ENCODE measurements around the gene MYO9B. TPM values are rescaled to one million over a fixed set of nuclear protein-coding genes. Genes with fewer than 3 reads are reported as not detected.

MYO9B gene
- total and polyA plus RNA-seq, 4 donors = 44.3 to 121 (median 97.2) TPM

- Histone ChIP-seq H3K4me1 (ENCODE audit: control insufficient read depth in 5 of 5, insufficient read depth in 5 of 5, low read length in 5 of 5) (peaks cover 0 to 5% (median 0%) of the 10 kb centered on the region in 5 donors), H3K27me3 (ENCODE audit: control insufficient read depth in 3 of 3, insufficient read depth in 3 of 3, low read length in 2 of 3) (no peaks in the 10 kb centered on the region), H3K9ac (ENCODE audit: insufficient read depth in 1 of 2, low read length in 2 of 2) (peak within 1 kb of the TSS in 1 of 2 donors; percentile 25), H3K4me3 (peak within 1 kb of the TSS; percentile 60), H3K36me3 (ENCODE audit: control insufficient read depth in 4 of 4, insufficient read depth in 4 of 4, low read length in 4 of 4) (peaks cover 0 to 5% (median 2%) of the 10 kb centered on the region in 4 donors), H3K27ac (ENCODE audit: low read depth in 1 of 2, low read length in 1 of 2) (peak within 1 kb of the TSS; percentile 87 to 97), H3K9me3 (ENCODE audit: control insufficient read depth in 4 of 4, insufficient read depth in 3 of 4, low read length in 3 of 4) (no peaks in the 10 kb centered on the region)
- TF ChIP-seq, protein P1, sequence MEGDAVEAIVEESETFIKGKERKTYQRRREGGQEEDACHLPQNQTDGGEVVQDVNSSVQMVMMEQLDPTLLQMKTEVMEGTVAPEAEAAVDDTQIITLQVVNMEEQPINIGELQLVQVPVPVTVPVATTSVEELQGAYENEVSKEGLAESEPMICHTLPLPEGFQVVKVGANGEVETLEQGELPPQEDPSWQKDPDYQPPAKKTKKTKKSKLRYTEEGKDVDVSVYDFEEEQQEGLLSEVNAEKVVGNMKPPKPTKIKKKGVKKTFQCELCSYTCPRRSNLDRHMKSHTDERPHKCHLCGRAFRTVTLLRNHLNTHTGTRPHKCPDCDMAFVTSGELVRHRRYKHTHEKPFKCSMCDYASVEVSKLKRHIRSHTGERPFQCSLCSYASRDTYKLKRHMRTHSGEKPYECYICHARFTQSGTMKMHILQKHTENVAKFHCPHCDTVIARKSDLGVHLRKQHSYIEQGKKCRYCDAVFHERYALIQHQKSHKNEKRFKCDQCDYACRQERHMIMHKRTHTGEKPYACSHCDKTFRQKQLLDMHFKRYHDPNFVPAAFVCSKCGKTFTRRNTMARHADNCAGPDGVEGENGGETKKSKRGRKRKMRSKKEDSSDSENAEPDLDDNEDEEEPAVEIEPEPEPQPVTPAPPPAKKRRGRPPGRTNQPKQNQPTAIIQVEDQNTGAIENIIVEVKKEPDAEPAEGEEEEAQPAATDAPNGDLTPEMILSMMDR (IDR thresholded peaks at IDR 0.05; ENCODE audit: control extremely low read depth, extremely low read depth) = peak; percentile 1
- DNase-seq = peak; percentile 98 to 99 (median 99)
- ATAC-seq (ENCODE audit: insufficient read depth, low FRiP score) = peak; percentile 97
- 0 to 1% methylated on average over 78 to 90 of the region's 90 CpGs for WGBS, 2 donors
Measured at GRCh38 chr19:17226002-17226933, 150.7 kb downstream of the MYO9B start, which contains the start of gene OCEL1. Gene OCEL1 (plus strand): TSS chr19:17226226. CDS start chr19:17226248, 22 bp downstream.

- H3K4me3 ChIP-seq = no peak overlapping the region
- peaks cover 0 to 15% (median 3%) of the 10 kb centered on the region in 4 donors for H3K36me3 ChIP-seq (ENCODE audit: control insufficient read depth in 4 of 4, insufficient read depth in 4 of 4, low read length in 4 of 4)
- TF ChIP-seq, protein P1 (IDR thresholded peaks at IDR 0.05; ENCODE audit: control extremely low read depth, extremely low read depth) = no peak
- no peaks in the 10 kb centered on the region for H3K9me3 ChIP-seq (ENCODE audit: control insufficient read depth in 4 of 4, insufficient read depth in 3 of 4, low read length in 3 of 4)
- no peak overlapping the region for H3K27ac ChIP-seq (ENCODE audit: low read depth in 1 of 2, low read length in 1 of 2)
- no peak for ATAC-seq (ENCODE audit: insufficient read depth, low FRiP score)
- 81 to 88% methylated on average over 13 of the region's 13 CpGs for WGBS, 2 donors
- H3K27me3 ChIP-seq (ENCODE audit: control insufficient read depth in 3 of 3, insufficient read depth in 3 of 3, low read length in 2 of 3) = no peaks in the 10 kb centered on the region
- H3K4me1 ChIP-seq (ENCODE audit: control insufficient read depth in 5 of 5, insufficient read depth in 5 of 5, low read length in 5 of 5) = peaks cover 0 to 5% (median 0%) of the 10 kb centered on the region in 5 donors
- no peak for DNase-seq
- H3K9ac ChIP-seq (ENCODE audit: insufficient read depth in 1 of 2, low read length in 2 of 2) = no peak overlapping the region
Measured at GRCh38 chr19:17227798-17228367, 152.3 kb downstream of the MYO9B start.

DNA sequence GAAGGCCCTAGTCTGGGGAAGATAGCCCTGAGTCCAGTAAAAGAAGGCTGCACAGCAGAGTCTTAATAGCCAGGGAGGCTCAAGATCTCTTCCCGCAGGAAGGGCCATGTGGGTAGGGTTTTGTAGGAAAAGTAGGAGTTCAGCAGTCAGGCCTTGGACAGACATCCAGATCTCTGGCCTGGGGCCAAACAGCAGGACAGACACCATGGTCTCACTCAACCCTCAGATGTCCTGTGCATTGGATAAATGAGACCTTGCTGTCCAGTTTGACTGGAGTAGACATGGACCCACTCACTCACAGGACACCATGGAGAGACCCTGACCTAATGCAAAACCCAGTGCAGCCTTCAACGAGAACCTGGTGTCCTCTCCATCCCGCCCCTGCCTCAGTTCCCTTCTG lies 154.3 kb downstream of the MYO9B start:
- Histone ChIP-seq H3K27ac (ENCODE audit: low read depth in 1 of 2, low read length in 1 of 2) (no peak overlapping the region), H3K9me3 (ENCODE audit: control insufficient read depth in 4 of 4, insufficient read depth in 3 of 4, low read length in 3 of 4) (no peaks in the 10 kb centered on the region), H3K27me3 (ENCODE audit: control insufficient read depth in 3 of 3, insufficient read depth in 3 of 3, low read length in 2 of 3) (no peaks in the 10 kb centered on the region), H3K4me1 (ENCODE audit: control insufficient read depth in 5 of 5, insufficient read depth in 5 of 5, low read length in 5 of 5) (peaks cover 0 to 5% (median under 1%) of the 10 kb centered on the region in 5 donors), H3K9ac (ENCODE audit: insufficient read depth in 1 of 2, low read length in 2 of 2) (no peak overlapping the region), H3K4me3 (no peak overlapping the region), H3K36me3 (ENCODE audit: control insufficient read depth in 4 of 4, insufficient read depth in 4 of 4, low read length in 4 of 4) (peaks cover 0 to 15% (median 3%) of the 10 kb centered on the region in 4 donors)
- ATAC-seq (ENCODE audit: insufficient read depth, low FRiP score) (no peak), DNase-seq (peak in 1 of 3 donors; percentile 6)
- TF ChIP-seq, protein P1 (IDR thresholded peaks at IDR 0.05; ENCODE audit: control extremely low read depth, extremely low read depth) = no peak
- WGBS, 2 donors = 96% methylated on average over 3 of the region's 3 CpGs
